Activated gamma-delta T cell treated with anti-CD3 and anti-CD28 coated beads, Interleukin-2, amount 50 U/mL, for 16 hours (primary cell): ENCODE data around the gene DEPDC1B.
"Not testable (repeated sequence)": the region's sequence is repeated elsewhere in the genome, so short reads cannot be mapped to it uniquely, and the experiment has no call there.

Experiments
- DNase-seq: peaks from one replicate; pipeline ENCODE4 v3.0.0-alpha.2; 2020; ENCODE audit warnings: low read depth

DEPDC1B gene

DNA sequence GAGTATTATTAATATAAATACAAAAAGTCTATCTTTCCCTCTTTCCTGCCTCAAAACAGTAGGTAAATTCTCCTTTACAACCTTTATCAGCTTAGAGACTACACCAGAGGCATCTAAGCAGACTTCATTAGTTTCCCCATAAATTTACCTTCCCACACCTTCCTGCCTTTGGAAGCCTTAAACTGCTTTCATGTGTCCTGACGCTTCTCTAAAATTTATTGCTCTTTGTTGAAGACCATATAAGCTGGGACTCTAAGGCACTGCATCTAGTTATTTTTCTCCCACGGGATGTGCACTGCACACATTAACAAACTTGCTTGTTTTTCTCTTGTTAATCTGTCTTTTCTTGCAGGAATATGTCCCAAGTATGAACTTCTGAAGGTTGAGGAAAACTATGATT, 51.8 kb downstream of the DEPDC1B start:
- DNase-seq: no peak

DNA sequence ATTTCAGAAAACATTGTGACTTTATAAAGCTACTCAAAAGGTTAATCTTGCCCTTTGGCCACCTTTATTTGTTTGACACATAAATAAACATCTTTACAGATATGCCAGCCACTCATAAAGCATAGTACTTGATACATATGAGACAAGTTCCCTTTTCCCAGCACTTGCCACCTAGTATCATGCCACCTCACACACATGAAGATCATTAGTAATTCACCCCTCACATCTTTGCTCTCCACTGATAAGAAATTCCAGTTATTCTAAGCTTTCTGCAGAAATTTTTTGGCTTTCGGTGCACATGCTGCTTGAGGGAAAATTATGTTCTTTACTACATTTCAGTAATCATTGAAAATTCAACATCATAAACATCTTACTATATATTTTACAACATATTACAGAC, 59.1 kb downstream of the DEPDC1B start:
- DNase-seq: no peak

DNA sequence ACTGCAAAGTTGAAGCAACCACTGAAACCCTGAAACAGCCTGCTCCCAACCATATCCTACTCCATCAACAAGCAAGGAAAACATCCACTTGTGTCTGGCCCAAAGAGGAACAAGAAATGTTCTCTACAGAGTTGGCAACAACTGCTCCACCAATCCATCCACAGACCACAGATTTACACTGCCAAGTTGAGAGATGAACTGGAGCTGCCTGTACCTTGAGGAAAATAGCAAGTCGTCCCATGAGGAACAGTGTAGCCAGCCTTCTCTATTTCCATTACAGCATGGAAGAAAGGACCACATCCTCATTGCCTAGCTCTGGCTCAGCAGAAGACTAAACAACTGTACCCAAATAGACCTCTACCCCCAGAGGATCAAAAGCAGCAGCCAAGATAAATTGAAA, 60.4 kb downstream of the DEPDC1B start:
- DNase-seq: no peak

DNA sequence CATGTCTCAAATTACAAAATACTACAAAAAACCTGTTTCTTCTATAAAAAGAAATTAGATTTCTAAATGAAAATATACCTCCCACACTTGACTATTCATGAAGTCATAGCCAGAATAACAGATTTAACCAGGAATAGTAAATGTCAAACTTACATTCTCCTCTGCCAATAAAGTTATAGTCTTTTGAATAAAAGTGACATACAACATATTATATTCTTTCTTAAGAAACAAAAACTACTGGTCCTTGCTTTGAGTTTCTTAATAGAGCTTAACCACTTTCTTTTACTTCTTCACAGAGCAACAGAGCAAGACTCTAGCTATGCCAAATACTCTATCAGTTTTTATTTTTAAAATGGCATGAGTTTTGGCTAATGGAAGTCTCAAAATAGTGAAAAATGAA, 61.7 kb downstream of the DEPDC1B start:
- DNase-seq: no peak

DNA sequence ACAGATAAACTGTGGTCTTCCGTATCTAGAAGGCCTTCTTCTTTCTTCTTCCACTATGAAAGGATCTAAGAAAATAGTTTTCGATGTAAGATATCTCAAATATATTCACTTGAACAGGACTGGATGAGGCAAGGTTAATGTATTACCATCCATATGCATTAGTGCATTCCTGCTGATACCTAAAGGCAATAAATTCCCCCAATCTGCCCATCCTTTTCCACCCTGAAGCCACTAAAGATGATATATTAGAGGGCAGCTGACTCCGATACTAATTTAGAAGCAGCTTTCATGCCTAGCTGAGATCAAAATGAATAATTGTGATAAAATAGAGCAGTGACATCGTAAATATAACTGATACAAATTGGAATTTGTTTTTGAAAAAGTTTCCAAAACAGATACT, 63.3 kb downstream of the DEPDC1B start:
- no peak for DNase-seq

DNA sequence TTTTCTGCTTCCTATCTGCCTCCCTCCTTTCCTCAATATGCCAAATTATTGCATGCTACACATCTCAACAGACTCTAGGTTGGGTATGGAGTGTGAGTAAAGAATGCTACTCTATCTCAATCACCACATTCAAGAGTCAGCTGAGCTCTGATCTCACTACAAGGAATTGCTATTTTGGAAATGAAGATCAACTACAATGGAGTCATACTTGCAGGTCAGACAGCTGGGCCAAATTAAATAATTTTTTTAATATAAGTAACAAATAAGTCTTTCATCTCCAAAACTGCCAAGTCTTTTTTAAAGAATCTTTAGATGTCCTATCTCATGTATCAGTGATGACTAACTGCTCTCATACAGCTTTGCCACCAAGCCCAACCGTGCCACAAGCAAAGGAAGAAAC, 64.0 kb downstream of the DEPDC1B start:
- no peak for DNase-seq

DNA sequence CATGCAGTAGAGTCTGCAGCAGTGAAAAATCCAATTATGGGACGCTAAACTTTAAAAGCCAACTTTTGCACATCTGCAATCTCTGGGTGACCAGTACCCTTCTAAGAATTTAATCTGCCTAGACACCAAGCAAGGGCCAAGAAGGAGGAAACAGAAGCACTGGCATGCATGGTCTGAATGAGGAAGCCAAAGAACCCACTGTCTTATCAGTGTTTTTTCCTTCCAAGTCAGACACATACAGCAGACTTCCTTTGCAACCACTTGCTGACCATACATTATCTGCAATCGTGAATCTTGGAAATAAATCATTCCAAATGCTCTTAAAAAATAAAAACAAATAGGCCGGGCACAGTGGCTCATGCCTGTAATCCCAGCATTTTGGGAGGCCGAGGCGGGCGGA, 65.9 kb downstream of the DEPDC1B start:
- no peak for DNase-seq

DNA sequence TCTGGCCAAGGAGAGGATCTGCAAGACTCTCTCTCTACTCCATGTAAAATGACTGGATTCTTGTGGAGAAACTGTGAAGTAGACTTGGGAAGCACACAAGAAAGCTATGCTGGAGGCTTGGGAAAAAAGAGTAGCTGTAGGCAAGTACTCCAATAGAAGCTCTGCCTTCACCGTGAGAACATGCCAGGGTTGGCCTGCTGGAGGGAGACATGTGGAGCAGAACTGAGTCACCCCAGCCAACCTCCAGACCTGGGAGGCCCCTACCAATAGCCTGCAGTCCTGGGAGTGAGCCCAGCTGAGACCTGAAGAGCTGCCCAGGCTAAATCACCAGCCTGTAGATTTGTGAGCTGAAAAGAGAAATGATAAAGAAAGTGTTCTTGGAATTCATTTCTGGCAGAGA, 66.6 kb downstream of the DEPDC1B start:
- no peak for DNase-seq

DNA sequence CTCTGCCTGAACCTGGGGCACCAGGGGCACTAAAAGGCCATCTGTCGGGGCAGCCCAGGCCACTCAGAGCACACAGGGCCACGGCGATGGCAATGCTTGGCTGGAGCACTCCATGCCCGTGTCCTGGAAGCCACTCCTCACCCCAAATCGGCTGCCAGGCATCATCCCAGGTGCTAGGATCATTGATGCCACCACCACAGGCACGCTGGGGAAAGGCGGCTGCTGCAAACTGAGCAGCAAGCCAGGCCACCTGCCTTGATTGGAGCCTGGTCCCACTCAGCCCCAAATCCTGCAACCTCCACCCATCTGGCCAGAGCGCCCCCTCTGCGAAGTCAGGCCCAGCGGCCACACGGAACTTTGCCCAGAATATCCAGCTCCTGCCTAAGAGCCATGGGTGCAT, 67.8 kb downstream of the DEPDC1B start:
- DNase-seq: no peak

DNA sequence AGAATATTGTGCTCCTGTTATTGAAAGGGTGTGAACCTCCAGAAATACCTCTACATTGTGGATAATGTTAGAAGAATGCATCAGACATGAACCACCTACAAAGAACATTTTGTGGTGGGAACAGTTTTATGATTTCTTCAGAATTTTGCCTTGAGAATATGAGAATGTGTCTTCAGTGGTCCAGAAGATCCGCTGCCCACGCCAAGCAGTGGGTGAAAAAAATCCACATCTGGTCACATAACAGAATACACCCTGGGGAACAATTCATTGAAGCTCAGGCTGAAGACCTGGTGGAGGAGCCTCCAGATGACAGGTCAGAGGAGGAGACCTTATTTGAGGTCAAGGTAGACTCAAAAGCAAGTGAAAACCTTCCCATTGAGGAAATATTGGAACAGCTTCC, 69.1 kb downstream of the DEPDC1B start:
- no peak for DNase-seq

DNA sequence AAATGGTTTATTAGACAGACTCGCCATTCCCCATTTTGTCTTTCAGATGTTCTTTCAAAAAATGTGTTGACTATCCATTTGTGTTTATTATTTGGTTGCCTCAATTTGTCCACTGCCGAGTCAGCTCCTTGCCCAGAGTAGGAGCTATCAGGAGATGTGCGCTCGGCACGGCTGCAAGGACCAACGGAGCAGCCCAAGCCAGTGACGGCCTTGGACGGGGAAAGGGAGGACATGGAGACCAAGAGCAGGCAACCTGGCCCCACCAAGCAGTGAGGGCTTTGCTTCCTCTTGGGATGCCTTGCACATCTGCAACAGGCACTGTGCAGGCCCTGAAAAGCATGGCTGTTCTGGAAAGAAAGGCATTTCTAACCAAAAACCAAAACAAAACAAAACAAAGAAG, 69.8 kb downstream of the DEPDC1B start:
- DNase-seq: no peak

DNA sequence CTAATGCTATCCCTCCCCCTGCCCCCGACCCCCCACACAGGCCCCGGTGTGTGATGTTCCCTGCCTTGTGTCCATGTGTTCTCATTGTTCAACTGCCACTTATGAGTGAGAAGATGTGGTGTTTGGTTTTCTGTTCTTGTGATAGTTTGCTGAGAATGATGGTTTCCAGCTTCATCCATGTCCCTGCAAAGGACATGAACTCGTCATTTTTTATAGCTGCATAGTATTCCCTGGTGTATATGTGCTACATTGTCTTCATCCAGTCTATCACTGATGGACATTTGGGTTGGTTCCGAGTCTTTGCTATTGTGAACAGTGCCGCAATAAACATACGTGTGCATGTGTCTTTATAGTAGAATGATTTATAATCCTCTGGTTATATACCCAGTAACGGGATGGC, 75.1 kb downstream of the DEPDC1B start:
- not testable (repeated sequence) for DNase-seq

DNA sequence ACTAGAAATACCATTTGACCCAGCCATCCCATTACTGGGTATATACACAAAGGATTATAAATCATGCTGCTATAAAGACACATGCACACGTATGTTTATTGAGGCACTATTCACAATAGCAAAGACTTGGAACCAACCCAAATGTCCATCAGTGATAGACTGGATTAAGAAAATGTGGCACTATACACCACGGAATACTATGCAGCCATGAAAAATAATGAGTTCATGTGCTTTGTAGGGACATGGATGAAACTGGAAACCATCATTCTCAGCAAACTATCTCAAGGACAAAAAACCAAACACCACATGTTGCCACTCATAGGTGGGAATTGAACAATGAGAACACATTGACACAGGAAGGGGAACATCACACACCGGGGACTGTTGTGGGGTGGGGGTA, 79.2 kb downstream of the DEPDC1B start:
- not testable (repeated sequence) for DNase-seq

DNA sequence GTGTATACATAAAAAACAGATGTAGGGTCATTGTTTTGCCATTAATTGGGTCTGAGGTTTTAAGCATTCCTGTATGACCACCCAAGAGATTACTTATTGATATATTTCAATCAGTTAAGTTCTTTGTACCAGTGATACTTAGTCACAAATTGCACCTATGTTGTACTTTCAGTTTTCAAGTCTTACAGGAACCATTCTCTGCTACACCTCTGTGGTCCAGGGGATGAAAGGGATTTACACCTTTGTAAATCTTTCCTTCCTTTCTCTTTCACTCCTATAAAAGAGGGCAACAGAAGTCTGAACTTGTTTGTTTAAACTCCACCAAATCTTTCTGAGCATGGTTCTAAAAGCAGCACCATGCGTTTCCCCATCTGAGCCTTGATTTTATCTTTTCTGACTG, 86.1 kb downstream of the DEPDC1B start:
- DNase-seq: no peak

DNA sequence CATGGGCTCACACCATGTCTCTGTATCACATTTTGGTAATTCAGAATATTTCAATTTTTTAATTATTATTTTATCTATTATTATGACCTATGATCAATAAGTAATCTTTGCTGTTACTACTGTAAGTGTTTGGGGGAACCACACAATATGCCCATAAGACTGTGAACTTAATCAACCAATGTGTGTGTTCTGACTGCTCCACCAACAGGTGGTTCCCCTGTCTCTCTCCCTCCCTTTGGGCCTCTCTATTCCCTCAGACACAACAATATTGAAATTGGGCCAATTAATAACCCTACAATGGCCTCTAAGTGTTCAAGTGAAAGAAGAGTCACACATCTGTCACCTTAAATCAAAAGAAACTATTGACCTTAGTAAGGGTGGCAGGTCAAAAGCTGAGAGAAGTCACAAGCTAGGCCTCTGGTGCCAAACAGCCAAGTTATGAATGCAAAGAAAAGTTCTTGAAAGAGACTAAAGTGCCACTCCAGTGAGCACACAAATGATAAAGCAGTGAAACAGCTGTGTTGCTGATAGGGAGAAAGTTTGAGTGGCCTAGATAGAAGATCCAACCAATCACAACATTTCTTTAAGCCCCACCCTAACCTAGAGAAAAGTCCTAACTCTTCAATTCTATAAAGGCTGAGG, 88.7 kb downstream of the DEPDC1B start:
- no peak for DNase-seq

DNA sequence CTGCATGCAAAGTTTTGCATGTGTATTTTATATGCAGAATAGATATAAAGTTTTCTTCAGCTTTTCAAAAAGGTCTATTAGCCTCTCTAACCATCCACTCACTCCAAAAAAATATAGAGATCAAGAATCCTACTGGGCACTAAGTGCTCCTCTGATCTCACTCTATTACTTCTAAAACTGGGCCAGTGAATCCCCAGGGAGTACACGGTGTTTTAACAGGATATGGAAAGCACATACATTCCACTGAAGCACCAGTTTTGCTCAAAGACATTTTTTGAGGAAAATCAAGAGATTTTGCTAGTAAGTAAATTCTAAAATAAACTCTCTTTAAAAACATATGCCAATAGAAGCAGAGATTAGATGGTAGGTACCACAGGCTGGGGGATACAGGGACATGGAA, 95.2 kb downstream of the DEPDC1B start:
- no peak for DNase-seq

DNA sequence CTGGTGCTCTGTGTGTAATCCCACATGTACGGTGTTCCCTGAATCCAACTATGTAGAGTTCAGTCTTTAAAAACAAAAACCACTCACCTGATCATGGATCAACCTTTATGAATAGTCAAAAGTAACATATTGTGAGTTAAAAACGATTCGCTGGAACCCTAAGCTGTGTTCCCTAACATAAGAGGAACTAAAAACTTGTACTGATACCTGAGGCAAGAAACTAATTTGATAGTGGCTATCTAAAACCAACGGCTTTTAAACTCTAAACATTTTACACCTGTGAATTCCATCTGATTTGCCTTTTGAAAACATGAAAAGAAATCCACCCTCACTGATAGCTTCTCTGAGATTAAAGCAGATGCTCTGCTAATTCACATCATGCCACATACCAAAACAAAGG, 101.5 kb downstream of the DEPDC1B start:
- DNase-seq: no peak

DNA sequence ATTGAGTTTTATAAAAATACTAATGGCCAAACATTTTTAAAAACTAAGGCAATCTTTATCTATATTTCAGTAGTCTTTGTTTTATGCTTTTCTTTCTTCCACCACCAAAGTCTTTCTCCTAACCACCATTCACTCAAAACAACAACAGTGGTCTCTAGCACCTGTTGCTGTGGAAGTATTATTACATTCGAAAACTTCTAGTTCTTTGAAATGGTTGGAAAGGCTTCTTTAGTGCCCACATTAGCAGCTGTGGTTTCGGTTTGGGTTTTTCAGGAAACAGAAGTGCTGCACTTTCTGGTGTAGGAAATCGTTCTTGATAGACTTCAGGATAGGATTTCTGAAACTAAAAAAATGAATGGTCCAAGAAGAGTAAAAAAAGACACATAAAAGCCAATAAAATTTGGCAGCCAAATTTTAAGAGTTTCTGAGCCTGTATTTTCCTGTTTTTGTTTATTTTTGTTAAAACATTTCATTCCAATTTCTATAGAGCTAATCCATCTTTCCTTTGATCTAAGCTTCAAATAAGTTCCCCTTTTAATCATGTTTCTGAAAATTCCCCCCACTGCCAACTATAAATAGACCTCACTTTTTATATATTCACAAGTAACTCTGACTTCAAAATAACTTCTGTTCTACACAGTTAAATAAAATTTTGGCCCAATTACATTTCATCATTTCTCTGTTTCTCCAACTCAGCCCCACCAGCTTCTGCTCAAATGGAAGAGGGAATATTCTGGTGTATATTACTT, 102.2 kb downstream of the DEPDC1B start:
- no peak for DNase-seq

DNA sequence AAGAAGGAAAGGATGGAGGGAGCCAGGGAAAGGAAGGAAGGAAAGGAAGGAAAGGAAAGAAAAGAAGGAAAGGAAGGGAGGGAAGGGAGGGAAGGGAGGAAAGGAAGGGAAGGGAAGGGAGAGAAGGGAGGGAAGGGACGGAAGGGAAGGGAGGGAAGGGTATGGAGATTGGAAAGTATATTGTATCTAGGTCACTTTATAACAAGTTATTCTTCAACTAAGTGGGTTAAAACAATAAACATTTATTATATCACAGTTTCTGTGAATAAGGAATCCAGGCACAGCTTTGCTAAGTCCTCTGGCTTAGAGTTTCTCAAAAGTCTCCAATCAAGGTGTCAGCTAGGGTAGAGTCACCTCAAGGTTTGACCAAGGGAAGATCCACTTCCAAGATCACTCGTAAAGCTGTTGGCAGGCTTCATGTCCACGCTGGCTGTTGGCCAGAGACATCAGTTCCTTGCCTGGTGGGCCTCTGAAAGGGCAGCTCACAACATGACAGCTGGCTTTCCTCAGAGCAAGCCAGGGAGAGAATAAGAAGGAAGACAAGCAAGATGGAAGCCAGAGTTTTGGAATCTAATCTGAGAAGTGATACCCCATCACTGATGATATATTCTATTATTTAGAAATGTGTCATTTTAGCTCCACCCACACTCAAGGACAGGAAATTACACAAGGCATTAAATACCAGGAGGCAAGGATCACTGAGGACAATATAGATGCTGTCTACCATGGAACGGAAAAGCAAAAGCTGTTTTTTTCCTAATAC, 105.1 kb downstream of the DEPDC1B start:
- DNase-seq: no peak

DNA sequence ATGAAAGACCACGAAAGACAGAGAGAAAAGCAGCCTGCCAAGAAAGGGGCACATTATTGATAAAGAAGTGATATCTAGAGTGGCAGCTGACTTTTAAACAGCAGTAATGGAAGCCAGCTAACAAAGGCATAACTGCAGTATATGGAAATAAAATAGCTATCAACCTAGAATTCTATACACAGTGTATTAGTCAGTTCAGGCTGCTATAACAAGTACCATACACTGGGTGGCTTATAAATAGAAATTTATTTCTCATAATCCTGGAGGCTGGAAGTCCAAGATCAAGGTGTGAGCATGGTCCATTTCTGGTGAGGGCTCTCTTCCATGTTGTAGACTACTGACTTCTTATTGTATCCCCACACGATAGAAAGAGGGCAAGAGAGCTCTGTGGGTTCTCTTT, 109.8 kb downstream of the DEPDC1B start:
- no peak for DNase-seq

DNA sequence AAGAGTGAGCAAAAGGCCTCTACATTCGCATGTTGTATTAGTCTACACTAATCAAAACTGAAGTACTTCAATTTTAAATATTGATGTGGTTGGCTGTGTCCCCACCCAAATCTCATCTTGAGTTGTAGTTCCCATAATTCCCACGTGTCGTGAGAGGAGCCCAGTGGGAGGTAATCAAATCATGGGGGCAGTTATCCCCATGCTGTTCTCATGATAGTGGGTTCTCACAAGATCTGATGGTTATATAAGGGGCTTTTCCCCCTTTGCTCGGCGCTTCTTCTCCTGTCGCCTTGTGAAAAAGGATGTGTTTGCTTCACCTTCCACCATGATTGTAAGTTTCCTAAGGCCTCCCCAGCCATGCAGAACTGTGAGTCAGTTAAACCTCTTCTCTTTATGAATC, 112.7 kb downstream of the DEPDC1B start:
- not testable (repeated sequence) for DNase-seq

DNA sequence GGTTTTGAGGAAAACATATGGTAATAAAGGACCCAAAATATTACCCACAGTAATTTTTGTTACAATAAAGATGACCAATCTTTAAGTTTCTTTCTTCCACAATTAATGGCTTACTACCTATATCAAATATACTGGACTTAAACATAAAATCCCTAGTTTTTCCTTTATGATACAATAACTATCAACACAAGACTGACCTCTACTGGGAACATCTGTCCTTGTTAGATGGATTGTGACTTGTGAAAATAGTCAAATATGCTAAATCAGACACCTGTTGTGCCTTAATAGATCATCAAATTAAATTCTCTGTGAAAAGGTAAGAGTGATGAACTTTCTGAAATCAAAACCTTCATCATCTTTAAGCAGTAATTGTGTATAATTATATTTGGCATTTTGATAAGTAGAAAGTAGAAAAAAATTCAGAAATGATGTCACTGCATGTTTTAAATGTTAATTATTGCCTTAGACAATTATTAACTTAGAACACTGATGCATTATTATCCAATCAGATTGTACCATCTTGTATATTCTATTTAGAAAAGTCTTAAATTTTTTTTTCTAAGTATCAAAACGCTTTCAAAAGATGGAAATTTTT, 113.6 kb downstream of the DEPDC1B start:
- no peak for DNase-seq

DNA sequence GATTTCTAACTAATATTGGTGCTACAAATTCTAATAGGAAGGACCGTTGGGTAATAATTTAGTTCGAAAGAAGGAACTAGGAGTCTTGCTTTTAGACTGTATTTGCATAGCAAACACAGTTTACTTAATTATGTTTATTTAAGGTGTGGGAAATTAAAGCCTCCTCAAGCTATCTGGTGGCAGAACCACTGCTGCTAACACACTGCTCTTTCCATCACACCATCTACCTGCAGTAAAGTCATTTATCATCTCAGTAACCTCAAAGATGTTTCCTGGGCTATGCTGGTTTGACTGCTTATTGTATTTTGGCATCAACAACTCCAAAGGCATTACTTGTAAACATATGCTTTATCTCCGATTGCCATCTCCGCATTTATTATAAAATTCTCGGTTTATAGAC, 114.3 kb downstream of the DEPDC1B start:
- no peak for DNase-seq
